ENCODE measurements around the gene CNTN5.
"Not testable (repeated sequence)": the region's sequence is repeated elsewhere in the genome, so short reads cannot be mapped to it uniquely, and the experiment has no call there.

The CNTN5 gene

DNA sequence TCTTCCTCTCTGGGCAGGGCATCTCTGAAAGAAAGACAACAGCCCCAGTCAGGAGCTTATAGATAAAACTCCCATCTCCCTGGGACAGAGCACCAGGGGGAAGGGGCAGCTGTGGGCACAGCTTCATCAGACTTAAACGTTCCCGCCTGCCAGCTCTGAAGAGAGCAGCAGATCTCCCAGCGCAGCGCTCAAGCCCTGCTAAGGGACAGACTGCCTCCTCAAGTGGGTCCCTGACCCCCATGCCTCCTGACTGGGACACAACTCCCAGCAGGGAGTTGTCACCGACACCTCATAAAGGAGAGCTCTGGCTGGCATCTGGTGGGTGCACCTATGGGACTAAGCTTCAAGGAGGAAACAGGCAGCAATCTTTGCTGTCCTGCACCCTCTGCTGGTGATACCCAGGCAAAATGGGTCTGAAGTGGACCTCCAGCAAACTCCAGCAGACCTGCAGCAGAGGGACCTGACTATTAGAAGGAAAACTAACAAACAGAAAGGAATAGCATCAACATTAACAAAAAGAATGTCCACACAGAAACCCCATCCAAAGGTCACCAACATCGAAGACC is 1236.6 kb downstream of the CNTN5 start:
- DNase-seq, result not testable (repeated sequence)

DNA sequence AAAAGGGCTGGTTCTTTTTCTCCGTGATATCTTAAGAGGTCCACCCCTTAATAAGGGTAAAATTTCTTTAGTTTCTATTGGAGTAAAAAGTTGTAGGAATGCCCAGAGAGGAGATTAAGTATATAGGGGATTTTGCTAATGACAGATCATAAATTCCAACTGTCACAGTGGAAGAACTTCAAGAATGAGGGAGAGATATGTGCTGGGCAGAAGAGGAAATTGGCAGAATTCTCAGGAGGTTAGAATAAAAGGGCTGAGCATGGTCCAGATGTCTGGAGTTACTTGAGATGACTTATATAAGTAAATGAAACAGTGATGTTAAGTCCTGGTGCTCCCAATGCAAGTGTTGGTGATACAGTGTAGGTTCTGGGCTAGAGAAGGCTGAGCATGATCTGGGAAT is 1248.8 kb downstream of the CNTN5 start:
- no peak for DNase-seq

DNA sequence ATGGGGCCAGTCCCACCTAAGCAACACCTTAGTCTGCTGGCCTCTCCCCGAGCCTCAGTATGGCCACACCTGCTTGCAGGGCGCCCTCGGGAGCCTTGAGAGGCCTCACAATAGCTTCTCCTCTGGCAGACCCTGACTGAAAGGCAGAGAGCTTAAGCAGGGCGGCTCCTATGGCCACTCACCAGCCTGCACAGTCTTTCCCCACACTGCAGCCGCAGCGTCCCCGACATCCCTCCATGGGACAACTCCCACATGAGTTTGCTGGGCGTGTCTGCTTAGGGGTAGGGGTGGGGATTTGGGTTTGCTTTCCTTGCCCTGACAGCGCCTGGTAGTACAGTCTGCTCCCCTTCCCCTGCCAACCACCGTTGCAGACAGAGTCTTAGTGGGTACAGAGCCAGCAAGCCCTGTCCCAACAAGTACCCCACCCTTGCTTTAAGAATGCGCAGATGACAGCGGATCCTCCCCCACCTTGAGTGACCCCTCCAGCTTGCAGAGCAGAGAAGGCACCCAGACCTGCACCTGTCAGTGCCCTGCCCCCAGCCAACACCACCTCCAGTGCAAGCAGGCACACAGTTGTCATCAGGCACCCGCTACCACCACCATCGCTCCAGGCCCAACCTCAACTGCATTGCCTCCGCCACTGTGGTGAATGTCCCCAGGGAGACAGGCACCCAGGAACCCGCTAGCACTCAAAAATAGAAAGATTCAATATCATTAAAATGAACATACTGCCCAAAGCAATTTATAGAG is 1252.5 kb downstream of the CNTN5 start:
- no peak for DNase-seq

DNA sequence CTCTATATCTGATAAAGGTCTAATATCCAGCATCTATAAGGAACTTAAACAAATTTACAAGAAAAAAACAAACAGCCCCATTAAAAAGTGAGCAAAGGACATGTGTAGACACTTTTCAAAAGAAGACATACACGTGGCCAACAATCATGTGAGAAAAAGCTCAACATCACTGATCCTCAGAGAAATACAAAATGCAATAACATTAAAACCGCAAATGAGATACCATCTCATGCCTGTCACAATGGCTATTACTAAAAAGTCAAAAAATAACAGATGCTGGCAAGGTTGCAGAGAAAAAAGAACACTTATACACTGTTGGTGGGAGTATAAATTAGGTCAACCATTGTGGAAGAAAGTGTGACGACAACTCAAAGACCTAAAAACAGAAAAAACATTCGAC is 1253.7 kb downstream of the CNTN5 start:
- DNase-seq, result not testable (repeated sequence)

DNA sequence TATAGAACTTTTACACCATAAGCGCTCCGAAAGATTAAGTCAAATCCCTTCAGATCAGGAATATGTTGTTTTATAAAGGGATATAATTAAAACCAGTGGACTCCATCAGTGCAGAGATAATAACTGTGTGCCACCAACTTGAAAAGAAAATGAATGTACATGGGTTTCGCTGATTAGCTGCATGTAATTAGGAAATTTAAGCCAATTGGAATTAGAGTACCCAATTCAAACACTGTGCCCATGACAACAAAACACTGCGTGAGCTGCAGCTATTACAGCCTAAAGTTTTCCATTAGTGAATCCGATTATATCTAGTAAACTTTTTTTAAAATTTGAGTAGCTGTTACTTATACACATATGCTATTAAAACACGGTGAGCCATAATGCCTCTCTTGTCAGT is 1274.0 kb downstream of the CNTN5 start:
- DNase-seq, result no peak

DNA sequence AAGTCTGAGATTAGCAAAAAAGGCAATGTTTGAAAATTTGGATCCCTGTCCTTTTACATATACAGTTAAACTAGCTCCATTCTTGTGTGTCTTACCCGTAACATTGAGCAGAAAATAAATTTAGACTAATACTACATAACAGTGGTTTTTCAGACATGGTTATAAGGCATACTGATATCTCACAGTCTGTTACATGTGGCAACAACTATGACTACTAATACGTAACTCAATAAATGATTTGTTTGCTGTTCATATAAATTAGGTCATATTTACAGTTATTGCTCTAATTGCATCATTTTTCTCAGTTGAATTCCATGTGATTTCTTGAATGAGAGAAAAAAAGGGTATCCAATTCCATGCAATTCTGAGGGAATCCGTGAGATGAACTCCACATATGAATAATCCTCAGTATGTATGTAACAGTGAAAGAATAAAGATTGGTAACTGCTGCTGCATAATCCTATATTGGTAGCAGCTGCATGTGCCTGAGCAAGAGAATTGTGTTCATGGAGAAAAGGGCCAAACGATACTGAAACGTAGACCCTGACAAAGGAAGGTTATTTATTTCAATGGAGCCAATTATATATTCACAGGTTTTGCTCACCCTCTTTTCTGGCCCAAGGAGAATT is 1275.4 kb downstream of the CNTN5 start:
- DNase-seq, result no peak

DNA sequence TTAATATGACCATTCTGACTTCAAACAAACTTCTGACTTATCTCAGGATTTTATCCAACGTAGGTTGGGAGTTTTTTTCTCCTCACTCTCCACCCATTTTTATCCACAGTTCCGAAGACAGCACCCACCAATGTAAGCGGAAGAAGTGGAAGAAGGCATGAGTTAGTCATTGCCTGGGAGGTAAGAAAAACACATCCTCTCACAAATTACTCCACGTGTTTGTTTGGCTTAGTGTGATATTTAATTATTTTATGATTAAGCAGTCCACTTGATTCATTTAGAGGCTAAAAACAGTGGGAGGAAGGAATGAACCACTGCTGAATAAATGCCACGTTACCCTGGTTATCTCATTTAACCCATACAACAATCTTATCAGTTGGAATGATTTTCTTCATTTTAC is 1276.8 kb downstream of the CNTN5 start:
- no peak for DNase-seq

DNA sequence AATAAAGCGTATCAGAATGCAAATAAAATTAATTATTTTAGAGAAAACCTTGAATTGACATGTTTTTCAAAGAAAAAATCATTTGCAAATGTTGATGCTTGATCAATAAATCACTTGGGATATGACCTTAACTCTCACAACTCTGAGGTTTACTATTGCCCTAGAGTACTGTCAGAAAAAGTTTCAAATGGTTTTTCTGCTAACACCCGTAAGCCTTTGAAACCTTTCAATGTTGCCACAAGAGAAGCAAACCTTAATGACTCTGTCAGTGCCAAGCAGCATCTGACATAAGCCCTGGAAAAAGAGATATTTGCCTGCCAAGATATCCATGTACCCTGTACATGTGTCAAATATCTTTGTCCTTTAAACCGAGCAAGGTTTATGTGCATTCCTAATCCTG is 1282.1 kb downstream of the CNTN5 start:
- DNase-seq, result no peak

DNA sequence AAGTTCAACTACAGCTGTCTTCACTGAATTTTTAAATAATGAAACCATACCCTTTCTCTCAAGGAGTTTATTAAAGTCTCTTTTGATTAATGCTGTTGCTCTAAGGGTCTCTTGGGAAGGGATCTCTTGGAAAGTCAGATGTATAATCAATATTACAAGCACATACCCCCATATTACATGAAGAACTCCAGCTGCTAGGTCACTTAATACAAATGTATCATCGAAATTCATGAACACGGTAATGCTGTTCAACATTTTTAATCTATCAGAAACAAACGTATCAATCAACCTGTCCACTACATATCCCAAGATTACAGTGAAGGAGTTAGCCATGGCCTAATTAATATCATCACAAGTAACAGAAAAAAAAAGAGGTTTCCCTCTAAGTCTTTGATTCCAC is 1283.1 kb downstream of the CNTN5 start:
- DNase-seq, result no peak

DNA sequence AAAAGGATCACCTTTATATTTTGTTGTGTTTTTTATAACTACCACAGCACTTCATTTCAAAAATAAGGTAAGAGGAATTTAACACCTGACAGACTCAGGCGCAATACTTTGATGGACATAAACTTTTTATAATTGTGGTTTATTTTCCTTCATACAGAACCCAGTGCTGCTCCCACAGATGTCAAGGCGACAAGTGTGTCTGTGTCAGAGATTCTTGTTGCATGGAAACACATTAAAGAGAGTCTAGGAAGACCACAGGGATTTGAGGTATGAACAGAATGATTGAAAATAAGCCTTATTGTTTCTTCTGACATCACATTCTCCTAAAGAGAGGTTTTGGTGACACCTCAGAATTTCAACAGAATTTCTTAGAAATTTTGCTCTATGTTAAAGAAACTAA is 1287.5 kb downstream of the CNTN5 start:
- no peak for DNase-seq

DNA sequence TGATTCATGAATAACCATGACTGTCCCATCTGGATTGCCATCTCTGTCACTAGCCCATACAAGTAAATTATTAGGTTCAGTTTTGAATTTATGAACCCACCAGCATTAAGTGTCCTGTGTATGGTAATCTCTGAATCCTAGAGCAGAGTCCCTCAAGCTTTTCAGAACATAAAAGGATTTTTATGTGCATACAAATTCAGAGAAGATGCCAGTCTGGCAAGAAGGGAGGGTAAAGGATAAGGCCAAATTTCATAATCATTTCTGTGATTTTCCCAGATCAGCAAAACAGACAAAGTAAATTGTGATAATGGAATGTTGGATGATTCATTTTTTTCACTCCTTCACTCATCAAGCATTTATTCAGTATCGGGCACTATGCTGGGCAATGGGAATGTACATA is 1295.2 kb downstream of the CNTN5 start:
- no peak for DNase-seq

DNA sequence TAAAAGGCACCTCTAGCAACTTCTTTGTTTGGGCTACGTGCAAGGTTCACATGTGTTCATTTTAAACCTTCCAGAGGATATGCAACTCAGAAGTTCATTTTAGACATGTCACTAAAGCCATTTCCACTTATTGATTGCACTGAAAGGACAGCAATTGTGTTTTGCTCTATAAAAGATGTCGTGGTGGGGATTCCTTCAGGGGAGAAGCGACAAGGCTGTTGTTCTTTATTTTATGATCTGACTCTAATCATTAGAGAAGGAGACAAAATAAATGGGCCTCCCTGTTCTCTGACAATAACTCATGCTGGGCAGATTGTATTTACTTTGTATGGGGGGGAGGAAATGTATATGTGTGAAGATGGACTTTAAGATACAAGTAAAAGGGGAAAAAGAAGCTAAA is 1296.2 kb downstream of the CNTN5 start:
- no peak for DNase-seq

DNA sequence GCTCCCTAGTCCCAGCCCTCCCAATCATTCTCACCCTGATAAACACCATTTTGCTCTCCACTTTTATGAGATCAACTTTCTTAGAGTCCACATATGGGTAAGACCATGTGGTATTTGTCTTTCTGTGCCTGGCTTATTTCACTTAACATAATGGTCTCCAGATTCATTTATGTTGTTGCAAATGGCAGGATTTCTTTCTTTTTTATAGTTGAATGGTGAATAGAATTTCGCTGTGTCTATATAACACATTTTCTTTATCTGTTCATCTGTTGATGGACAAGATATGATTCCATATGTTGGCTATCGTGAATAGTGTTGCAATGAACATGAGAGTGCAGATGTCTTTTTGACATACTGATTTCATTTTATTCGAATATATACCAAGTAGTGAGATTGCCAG is 1298.9 kb downstream of the CNTN5 start:
- DNase-seq, result no peak

DNA sequence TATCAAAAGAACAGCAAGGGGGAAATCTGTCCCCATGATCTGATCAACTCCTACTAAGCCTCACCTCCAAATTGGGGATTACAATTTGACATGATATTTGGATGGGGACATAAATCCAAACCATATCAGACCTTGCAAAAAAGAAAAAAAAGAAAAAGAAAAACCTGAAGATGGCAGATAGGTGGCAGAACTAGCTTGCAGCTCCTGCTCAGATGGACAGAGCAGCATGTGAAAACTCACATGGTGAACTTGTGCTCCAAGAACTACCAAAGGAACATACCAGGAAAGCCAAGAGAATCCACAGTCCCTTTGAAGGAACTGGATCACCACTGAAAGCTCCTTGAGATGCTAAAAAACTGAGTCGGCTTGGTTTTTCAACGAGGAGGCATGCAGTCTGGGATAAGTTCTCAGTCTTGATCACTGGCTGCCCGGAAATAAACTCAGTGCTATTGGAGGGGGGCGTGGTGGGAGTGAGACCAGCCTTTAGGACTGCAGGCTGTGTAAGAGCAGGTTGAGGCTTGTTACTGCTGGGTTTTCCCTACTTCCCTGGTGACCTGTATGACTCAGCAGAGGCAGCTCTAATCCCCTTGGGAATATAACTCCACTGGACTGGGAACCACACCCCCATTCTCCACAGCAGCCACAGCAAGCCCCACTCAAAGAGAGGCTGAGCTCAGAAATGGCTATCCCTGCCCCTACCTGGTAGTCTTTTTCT is 1308.0 kb downstream of the CNTN5 start:
- DNase-seq, result no peak

DNA sequence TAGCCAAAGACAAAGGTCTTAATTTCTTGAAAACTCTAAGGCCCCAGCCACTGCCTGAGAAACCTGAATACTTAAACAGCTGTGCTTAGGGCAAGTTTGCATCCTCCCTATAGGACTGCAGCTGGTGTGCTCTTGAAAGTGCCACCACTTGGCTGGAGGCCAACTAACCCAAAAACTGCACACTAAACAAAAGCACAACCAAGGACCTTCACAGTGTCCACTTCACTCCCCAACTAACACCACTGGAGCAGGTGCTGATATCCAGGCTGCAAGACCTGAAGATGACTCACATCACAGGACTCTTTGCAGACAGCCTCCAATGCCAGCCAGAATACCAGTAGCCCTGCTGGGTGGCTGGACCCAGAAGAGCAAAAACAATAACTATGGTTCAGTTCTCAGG is 1308.6 kb downstream of the CNTN5 start:
- no peak for DNase-seq

DNA sequence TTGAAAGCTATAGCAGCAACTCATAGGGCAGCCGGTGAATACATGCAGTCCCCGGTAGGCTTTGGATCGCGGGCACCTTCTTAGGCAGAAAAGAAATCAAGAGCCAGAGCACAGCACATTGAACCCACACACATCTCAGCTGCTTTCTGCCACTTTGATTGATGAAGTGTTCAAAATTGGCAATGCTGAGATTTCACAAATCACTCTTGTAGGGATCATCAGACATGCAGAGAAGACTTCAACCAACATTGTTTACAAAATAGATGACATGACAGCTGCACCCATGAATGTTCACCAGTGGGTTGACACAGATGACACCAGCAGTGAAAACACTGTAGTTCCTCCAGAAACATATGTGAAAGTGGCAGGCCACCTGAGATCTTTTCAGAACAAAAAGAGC is 1316.1 kb downstream of the CNTN5 start:
- no peak for DNase-seq

DNA sequence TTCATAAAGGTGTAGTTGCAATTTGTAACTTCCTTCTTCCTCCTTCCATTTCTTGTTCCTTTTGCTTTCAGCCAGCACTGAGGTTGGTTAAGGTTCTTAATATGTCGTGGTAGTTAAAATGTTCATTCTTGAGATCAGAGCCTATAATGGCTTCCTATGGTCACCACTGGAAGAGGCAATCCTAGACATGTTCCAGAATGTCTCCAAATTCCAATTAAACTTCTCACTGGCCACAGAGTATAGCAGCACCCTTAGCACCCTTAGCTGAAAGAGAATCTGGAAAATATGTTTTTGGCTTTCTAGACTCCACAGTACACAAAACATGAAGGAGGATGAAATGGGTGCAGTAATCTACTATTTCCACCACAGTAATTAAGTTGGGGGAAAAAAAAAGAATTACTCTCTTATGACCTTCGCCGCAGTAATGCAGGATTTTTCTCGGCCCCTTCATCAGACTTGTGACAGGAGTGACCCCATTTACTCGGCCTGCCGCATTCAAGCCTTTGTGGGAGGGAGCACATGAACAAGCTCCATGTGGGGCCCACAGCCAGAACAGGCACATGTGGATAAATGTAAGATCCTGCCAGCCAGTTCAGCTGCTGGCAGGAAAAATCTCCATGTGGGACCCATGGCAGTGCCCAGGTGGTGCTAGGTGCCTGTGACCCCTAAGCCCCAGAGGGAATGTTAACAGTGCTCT is 1317.5 kb downstream of the CNTN5 start:
- DNase-seq, result no peak

DNA sequence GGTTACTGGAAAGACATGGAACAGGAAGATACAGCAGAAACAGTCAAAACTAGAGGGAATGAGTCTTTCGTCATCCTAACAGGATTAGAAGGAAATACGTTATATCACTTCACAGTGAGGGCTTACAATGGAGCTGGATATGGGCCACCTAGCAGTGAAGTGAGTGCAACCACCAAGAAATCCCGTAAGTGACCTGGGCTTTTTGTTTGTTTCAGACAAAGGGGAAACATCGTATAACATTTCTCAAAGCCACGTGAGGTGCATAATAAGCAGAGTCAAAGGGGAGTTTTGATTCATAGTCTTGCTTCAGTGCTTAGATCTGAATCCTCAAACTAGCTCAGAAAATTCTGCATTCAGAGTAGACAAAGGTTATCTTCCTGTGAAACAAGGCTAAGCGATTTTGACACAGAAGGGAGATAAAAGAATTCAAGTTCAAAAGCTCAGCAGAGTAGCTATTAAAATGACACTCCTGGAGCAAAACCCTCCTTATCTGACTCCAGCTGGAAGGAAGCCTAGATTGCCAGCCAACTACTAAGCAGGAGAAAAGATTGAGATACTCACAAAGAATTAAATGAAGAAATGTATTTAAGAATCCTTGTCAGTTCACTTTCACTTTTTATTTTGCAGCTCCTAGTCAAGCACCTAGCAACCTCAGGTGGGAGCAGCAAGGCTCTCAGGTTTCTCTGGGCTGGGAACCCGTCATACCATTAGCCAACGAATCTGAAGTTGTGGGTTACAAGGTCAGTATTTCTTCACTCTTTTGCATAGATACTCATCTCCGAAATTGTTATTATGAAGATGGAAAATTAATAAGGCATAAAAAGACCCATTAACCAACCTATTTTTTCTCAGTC is 1319.9 kb downstream of the CNTN5 start:
- DNase-seq, result no peak

DNA sequence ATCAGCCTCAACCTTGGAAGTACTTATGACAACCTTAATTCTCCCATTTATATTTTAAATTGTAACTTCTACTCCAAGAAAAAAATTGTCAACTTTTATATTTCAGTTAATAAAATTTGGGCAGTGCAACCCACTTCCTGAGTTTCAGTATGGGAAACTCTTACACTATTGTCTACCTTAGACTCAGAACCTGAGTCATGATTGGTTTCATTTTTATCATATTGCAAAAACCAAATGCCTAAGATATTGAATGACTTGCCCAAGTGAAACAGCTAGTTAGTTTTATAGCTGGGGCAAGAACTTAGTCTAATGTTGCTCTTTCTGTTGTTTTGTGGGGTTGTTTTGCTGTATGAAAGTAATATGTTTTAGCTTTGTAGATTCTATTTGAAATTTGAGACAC is 1332.3 kb downstream of the CNTN5 start:
- DNase-seq, result no peak

DNA sequence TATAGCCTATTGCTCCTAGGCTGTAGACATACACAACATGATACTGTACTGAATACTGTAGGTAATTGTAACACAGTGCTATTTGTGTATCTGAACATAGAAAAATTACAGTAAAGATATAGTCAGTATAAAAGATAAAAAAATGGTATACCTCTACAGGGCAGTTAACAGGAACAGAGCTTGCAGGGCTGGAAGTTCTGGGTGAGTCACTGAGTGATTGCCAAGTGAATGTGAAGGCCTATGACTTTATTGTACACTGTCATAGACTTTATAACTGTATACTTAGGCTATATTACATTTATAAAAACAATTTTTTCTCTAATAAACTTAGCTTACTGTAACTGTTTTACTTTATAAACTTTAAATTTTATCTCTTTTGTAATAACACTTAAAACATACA is 1334.0 kb downstream of the CNTN5 start:
- no peak for DNase-seq

DNA sequence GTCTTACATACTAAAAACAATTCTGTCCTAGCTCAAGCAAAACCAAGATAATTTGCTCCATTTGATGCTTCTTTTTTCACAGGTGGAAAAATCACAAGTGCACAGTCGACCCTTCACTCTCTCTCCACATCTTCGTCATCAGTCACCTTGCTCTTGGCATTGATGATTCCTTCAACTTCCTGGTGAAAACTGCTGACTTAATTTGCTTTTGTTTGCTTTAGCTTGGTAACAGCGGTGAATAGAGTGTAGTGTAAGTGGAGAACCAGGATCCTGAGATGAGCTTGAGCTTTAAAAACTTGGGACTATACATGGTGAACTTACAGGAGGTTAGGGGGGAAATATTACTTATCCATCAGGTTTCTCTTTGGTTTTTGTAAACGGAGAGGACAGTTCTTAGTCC is 1335.3 kb downstream of the CNTN5 start:
- DNase-seq, result no peak

DNA sequence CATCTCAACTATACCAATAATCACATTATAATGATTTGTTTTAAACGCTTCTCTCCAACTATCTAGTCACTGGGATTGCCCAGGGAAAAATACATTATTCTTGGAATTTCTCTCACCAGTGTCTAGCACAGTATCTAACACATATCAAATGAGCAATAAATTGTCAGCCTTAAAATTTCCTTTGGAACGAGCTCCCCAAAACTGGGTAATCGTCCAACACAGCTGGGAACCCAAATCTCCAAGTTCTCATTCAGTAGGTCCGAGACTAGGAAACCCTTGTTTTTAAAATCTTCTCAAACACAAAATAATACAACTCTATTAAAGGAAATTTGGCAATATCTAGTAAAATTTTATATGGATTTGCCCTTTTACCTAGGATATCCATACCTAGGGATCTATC is 1338.5 kb downstream of the CNTN5 start:
- DNase-seq, result no peak

Measured in NCI-H2227 treated with DMSO at 0.1 percent for 48 hours (cell line).